IMR-90 (cell line): ENCODE results near the gene CDC42EP3. TPM values are rescaled to one million over a fixed set of nuclear protein-coding genes. Genes with fewer than 3 reads are reported as not detected.

ENCODE experiments used
- ATAC-seq: fragments of 200-7000 bp; cut with Tn5 transposase; 2 replicates; pipeline ENCODE4 v1.9.1; 2020; ENCODE audit warnings: low read depth, mild to moderate bottlenecking, moderate library complexity
- BruUV-seq: library from RNA; stranded (reverse); fragments of 400-500 nt; replicated peaks from 2 replicates; lab custom pipeline; 2021; lab: Mats Ljungman, UMichigan
- CTCF ChIA-PET: fragments of 300-600 bp; formaldehyde crosslinking; extraction: SDS; loops from one replicate; lab custom pipeline; 2021; ENCODE audit warnings: antibody characterized with exemption; lab: Yijun Ruan, JAX
- POLR2A ChIA-PET: fragments of 300-600 bp; sonication (Branson Sonifier 250); formaldehyde crosslinking; loops from one replicate; lab custom pipeline; 2022; ENCODE audit warnings: antibody characterized with exemption; ENCODE audit not compliant: unreplicated experiment; lab: Charles Lee
- DNase-seq: peaks from one replicate; pipeline ENCODE4 v3.0.0; 2013
- H2AFZ ChIP-seq: replicated peaks from 2 replicates; pipeline ENCODE3; 2013; ENCODE audit warnings: low read length, mild to moderate bottlenecking; ENCODE audit not compliant: poor library complexity
- H2AK5ac ChIP-seq: 2 replicates; pipeline ENCODE4 v1.6.1; 2013; ENCODE audit warnings: low read depth, low read length, inconsistent platforms
- H2AK9ac ChIP-seq: replicated peaks from 2 replicates; pipeline ENCODE3; 2013; ENCODE audit warnings: mild to moderate bottlenecking, low read depth, low read length, moderate library complexity; ENCODE audit not compliant: poor library complexity
- H2BK120ac ChIP-seq: 2 replicates; pipeline ENCODE4 v1.6.1; 2013; ENCODE audit warnings: low read depth, low read length, inconsistent platforms
- H2BK15ac ChIP-seq: 3 replicates; pipeline ENCODE4 v1.6.1; 2013; ENCODE audit warnings: low read depth, low read length, inconsistent platforms
- H2BK20ac ChIP-seq: 2 replicates; pipeline ENCODE4 v1.6.1; 2013; ENCODE audit warnings: low read depth, mild to moderate bottlenecking, inconsistent platforms, low read length, moderate library complexity
- H2BK5ac ChIP-seq: 2 replicates; pipeline ENCODE4 v1.6.1; 2013; ENCODE audit warnings: mild to moderate bottlenecking, low read depth, low read length, inconsistent platforms; ENCODE audit not compliant: poor library complexity, severe bottlenecking
- H3K14ac ChIP-seq: replicated peaks from 2 replicates; pipeline ENCODE4 v1.6.1; 2013; ENCODE audit warnings: low read depth, low read length, inconsistent platforms
- H3K18ac ChIP-seq: 2 replicates; pipeline ENCODE4 v1.6.1; 2013; ENCODE audit warnings: low read depth, low read length, control low read depth
- H3K23ac ChIP-seq: 2 replicates; pipeline ENCODE4 v1.6.1; 2013; ENCODE audit warnings: low read depth, low read length, inconsistent platforms
- H3K27ac ChIP-seq: 2 replicates; pipeline ENCODE4 v1.5.1; 2013; ENCODE audit warnings: mild to moderate bottlenecking, control low read depth, low read length; ENCODE audit not compliant: insufficient read depth
- H3K27me3 ChIP-seq: 2 replicates; pipeline ENCODE4 v1.6.1; 2013; ENCODE audit warnings: low read length; ENCODE audit not compliant: control insufficient read depth, insufficient read depth
- H3K36me3 ChIP-seq: 2 replicates; pipeline ENCODE4 v1.6.1; 2013; ENCODE audit warnings: low read length, mixed read lengths; ENCODE audit not compliant: control insufficient read depth, insufficient read depth
- H3K4ac ChIP-seq: 2 replicates; pipeline ENCODE4 v1.6.1; 2013; ENCODE audit warnings: low read depth, low read length, inconsistent platforms
- H3K4me1 ChIP-seq: 2 replicates; pipeline ENCODE4 v1.6.1; 2013; ENCODE audit warnings: low read length, mixed read lengths; ENCODE audit not compliant: control insufficient read depth, insufficient read depth
- H3K4me2 ChIP-seq: 2 replicates; pipeline ENCODE4 v1.6.1; 2013; ENCODE audit warnings: low read depth, mild to moderate bottlenecking, control low read depth, low read length, moderate library complexity
- H3K4me3 ChIP-seq: 2 replicates; pipeline ENCODE4 v1.5.1; 2013; ENCODE audit warnings: low read depth, mild to moderate bottlenecking, control low read depth, low read length, moderate library complexity; ENCODE audit not compliant: insufficient read depth
- H3K56ac ChIP-seq: 2 replicates; pipeline ENCODE4 v1.6.1; 2013; ENCODE audit warnings: low read length, inconsistent platforms; ENCODE audit not compliant: insufficient read depth; ENCODE audit errors: extremely low read depth
- H3K79me1 ChIP-seq, 2 experiments: 2 replicates each; pipeline ENCODE4 v1.6.1; 2013; ENCODE audit warnings: low read length in 2 of 2, inconsistent platforms in 1 of 2, low read depth in 1 of 2
- H3K9ac ChIP-seq: 2 replicates; pipeline ENCODE4 v1.6.1; 2013; ENCODE audit warnings: low read depth, low read length, control low read depth
- H3K9me1 ChIP-seq: 2 replicates; pipeline ENCODE4 v1.6.1; 2013; ENCODE audit warnings: low read length, inconsistent platforms; ENCODE audit not compliant: insufficient read depth
- H3K9me3 ChIP-seq: 2 replicates; pipeline ENCODE4 v1.6.1; 2013; ENCODE audit warnings: low read length; ENCODE audit not compliant: control insufficient read depth, insufficient read depth
- H4K20me1 ChIP-seq: 2 replicates; pipeline ENCODE4 v1.6.1; 2013; ENCODE audit warnings: low read length, inconsistent platforms; ENCODE audit not compliant: insufficient read depth
- H4K5ac ChIP-seq: 2 replicates; pipeline ENCODE4 v1.6.1; 2013; ENCODE audit warnings: mild to moderate bottlenecking, low read depth, low read length, control low read depth
- H4K8ac ChIP-seq, 2 experiments: 2 replicates each; pipeline ENCODE4 v1.6.1; 2013; ENCODE audit warnings: low read depth in 2 of 2, low read length in 2 of 2, control low read depth in 1 of 2, inconsistent platforms in 1 of 2
- H4K91ac ChIP-seq: 2 replicates; pipeline ENCODE4 v1.6.1; 2013; ENCODE audit warnings: low read depth, low read length, inconsistent platforms; ENCODE audit not compliant: insufficient read depth
- RCOR1 ChIP-seq: IDR thresholded peaks from 2 replicates; pipeline ENCODE4 v1.6.1; 2012; ENCODE audit warnings: mild to moderate bottlenecking, low read length, improper control_type of control experiment; ENCODE audit not compliant: insufficient replicate concordance
- WGBS, 2 experiments: methylation state at CpG; one replicate each; pipeline versions ENCODE4 v1.1.5 to v1.1.7; 2013; ENCODE audit warnings: missing lambda C conversion rate in 2 of 2; ENCODE audit not compliant: insufficient read length in 1 of 2; ENCODE audit errors: extremely low coverage in 2 of 2; 5-methylcytosine and 5-hydroxymethylcytosine counted together
- dilution Hi-C: fragments of 300-500 bp; cut with HindIII; formaldehyde crosslinking; loops from one replicate; pipeline ENCODE4 v1.14.3; 2018; ENCODE audit warnings: low sequenced_read_pairs; ENCODE audit not compliant: unreplicated experiment
- in situ Hi-C: fragments of 300-500 bp; cut with MboI; formaldehyde crosslinking; loops from 3 replicates; pipeline ENCODE4 v1.14.3; 2019; ENCODE audit warnings: low sequenced_read_pairs, inconsistent platforms, mixed read lengths
- intact Hi-C: fragments of 100-400 bp; cut with micrococcal nuclease; formaldehyde crosslinking; loops from 2 replicates; pipeline ENCODE4 v1.10.0; 2022
- polyA plus RNA-seq, 3 experiments: library from polyadenylated mRNA; depleted of rRNA; stranded (reverse); fragments of >200 nt; gene quantifications; 2 replicates each; pipeline ENCODE4 v1.2.3, GENCODE V29; 2012; ENCODE audit warnings: low replicate concordance in 1 of 3
- total RNA-seq: library from RNA; depleted of rRNA; stranded (reverse); fragments of >200 nt; gene quantifications from 2 replicates; pipeline ENCODE4 v1.2.3, GENCODE V29; 2012

The CDC42EP3 gene
- total and polyA plus RNA-seq, 2 of the 4 experiments (the other 2 are of a cell fraction) = 167 to 193 TPM

DNA sequence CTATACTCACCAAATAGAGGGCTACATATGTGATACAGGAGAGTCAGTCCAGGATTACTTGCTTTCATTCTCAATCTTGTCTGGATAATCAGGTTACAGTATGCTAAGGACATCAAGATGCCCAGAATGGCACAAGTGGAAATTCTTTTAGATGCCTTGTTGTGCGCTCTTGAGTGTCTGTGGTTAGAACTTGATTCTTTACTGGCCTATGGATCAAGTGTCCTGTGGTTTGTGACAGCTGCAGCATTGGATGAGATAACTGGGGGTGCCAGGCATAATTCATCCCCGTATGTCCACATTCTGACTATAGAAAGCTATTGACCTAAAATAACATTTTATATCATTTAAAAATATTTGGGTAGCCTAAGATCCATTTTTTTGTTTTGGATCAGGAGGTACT, 40.1 kb downstream of the CDC42EP3 start:
- H3K36me3 ChIP-seq = no peaks in the 10 kb centered on the region
- dilution Hi-C loops = no loop called here
- H4K8ac ChIP-seq = no peak overlapping the region
- peak overlapping the region; percentile 1; the same call in 1 of the 2 replicates for H2AK5ac ChIP-seq
- no CpG with 5 or more reads among the region's 2 CpGs for WGBS, 2 experiments
- peak overlapping the region; percentile 68 for H2BK20ac ChIP-seq
- intact Hi-C loops = no loop called here
- peak overlapping the region; percentile 15; the same call in 1 of the 3 replicates for H2BK15ac ChIP-seq
- no peak overlapping the region for H3K27ac ChIP-seq
- H3K9ac ChIP-seq = no peak overlapping the region
- no peak overlapping the region for H4K5ac ChIP-seq
- H2AK9ac ChIP-seq = no peak overlapping the region
- H3K9me1 ChIP-seq = peaks cover 11% of the 10 kb centered on the region
- H3K4me2 ChIP-seq = no peak overlapping the region
- H2BK5ac ChIP-seq = no peak overlapping the region
- no peak overlapping the region; the same call in 1 of the 2 replicates for H3K14ac ChIP-seq
- no peak overlapping the region for H3K18ac ChIP-seq
- H3K9me3 ChIP-seq = no peaks in the 10 kb centered on the region
- H4K20me1 ChIP-seq = no peaks in the 10 kb centered on the region
- CTCF ChIA-PET = no interaction called here
- ATAC-seq (no peak), DNase-seq (no peak)
- BruUV-seq = no TSS peak
- H4K91ac ChIP-seq = peak overlapping the region; percentile 57
- peak overlapping the region; percentile 44; the same call in 1 of the 2 replicates for H2BK120ac ChIP-seq
- POLR2A ChIA-PET = no interaction called here
- H3K27me3 ChIP-seq = no peaks in the 10 kb centered on the region
- peaks cover 20% of the 10 kb centered on the region for H3K4me1 ChIP-seq
- no peak overlapping the region for H3K23ac ChIP-seq
- H3K79me1 ChIP-seq = peaks cover 3 to 15% of the 10 kb centered on the region in 2 experiments; a peak in 1 of 4 replicates
- no peak overlapping the region for H2AFZ ChIP-seq
- no peak overlapping the region for H3K4me3 ChIP-seq
- H3K56ac ChIP-seq = no peak overlapping the region
- no peak for TF ChIP-seq RCOR1
- peak overlapping the region; percentile 66 for H3K4ac ChIP-seq
- in situ Hi-C loops = no loop called here
